ENCODE data around the gene GPR157.

GPR157 gene

GRCh38 chr1:9081473-9081872, 47.4 kb downstream of the GPR157 start:
- TF ChIP-seq CTCF (IDR thresholded peaks at IDR 0.05; ENCODE audit: extremely low read depth, insufficient read depth, missing control alignments) = no peak
- in situ Hi-C loops (cut with MboI; ENCODE audit: low pct_unique_long_range_greater_than_20kb, low sequenced_read_pairs, unreplicated experiment) = no loop called here

GRCh38 chr1:9080705-9081291, 48.1 kb downstream of the GPR157 start:
- in situ Hi-C loops (cut with MboI; ENCODE audit: low pct_unique_long_range_greater_than_20kb, low sequenced_read_pairs, unreplicated experiment) = no loop called here
- no peak for TF ChIP-seq CTCF (IDR thresholded peaks at IDR 0.05; ENCODE audit: extremely low read depth, insufficient read depth, missing control alignments)
- no peak for DNase-seq (ENCODE audit: low spot score)

More at GRCh38 chr1:9081473-9081872, 47.4 kb downstream of the GPR157 start:
- no peak for DNase-seq (ENCODE audit: low spot score)

GRCh38 chr1:9079988-9080704, 48.8 kb downstream of the GPR157 start:
- in situ Hi-C loops (cut with MboI; ENCODE audit: low pct_unique_long_range_greater_than_20kb, low sequenced_read_pairs, unreplicated experiment) = no loop called here
- no peak for TF ChIP-seq CTCF (IDR thresholded peaks at IDR 0.05; ENCODE audit: extremely low read depth, insufficient read depth, missing control alignments)
- no peak for DNase-seq (ENCODE audit: low spot score)

- in situ Hi-C loops (cut with MboI; ENCODE audit: low pct_unique_long_range_greater_than_20kb, low sequenced_read_pairs, unreplicated experiment) = no loop called here
- DNase-seq (ENCODE audit: low spot score) = no peak
Observed at GRCh38 chr1:9078752-9079500, 50.0 kb downstream of the GPR157 start.

GRCh38 chr1:9078015-9078751, 50.7 kb downstream of the GPR157 start:
- in situ Hi-C loops (cut with MboI; ENCODE audit: low pct_unique_long_range_greater_than_20kb, low sequenced_read_pairs, unreplicated experiment) = no loop called here
- DNase-seq (ENCODE audit: low spot score) = no peak
- no peak for TF ChIP-seq CTCF (IDR thresholded peaks at IDR 0.05; ENCODE audit: extremely low read depth, insufficient read depth, missing control alignments)

More at GRCh38 chr1:9078752-9079500, 50.0 kb downstream of the GPR157 start:
- TF ChIP-seq CTCF (IDR thresholded peaks at IDR 0.05; ENCODE audit: extremely low read depth, insufficient read depth, missing control alignments) = no peak

- TF ChIP-seq CTCF (IDR thresholded peaks at IDR 0.05; ENCODE audit: extremely low read depth, insufficient read depth, missing control alignments) = no peak
- in situ Hi-C loops (cut with MboI; ENCODE audit: low pct_unique_long_range_greater_than_20kb, low sequenced_read_pairs, unreplicated experiment) = no loop called here
- no peak for DNase-seq (ENCODE audit: low spot score)
Observed at GRCh38 chr1:9075022-9075421, 53.9 kb downstream of the GPR157 start.
